Endothelial cell of umbilical vein (primary cell): ENCODE measurements around the gene RNF175. TPM values are rescaled to one million over a fixed set of nuclear protein-coding genes. Genes with fewer than 3 reads are reported as not detected.
A peak's percentile ranks its signal among the peaks of the same experiment; 100 is the strongest.

Experiments used
- BruUV-seq: library from RNA; stranded (reverse); fragments of 400-500 nt; replicated peaks from 2 replicates; lab custom pipeline; 2021; lab: Mats Ljungman, UMichigan
- CTCF ChIA-PET: fragments of 300-600, 350-600 bp; sonication (Branson Sonifier 250); formaldehyde crosslinking; loops from one replicate; lab custom pipeline; 2021; ENCODE audit warnings: antibody characterized with exemption, inconsistent platforms; lab: Charles Lee
- POLR2A ChIA-PET: fragments of 300-600, 350-600 bp; sonication (Branson Sonifier 250); formaldehyde crosslinking; loops from one replicate; lab custom pipeline; 2021; ENCODE audit warnings: antibody characterized with exemption, inconsistent platforms; lab: Charles Lee
- DNase-seq: peaks from one replicate; pipeline ENCODE4 v3.0.0-alpha.2; 2011; ENCODE audit warnings: low read depth, low spot score
- FAIRE-seq: peaks from 2 replicates; lab custom pipeline; 2011; peaks lifted over from hg19 to GRCh38; lab: Jason Lieb, UNC
- H2AFZ ChIP-seq: 2 replicates; pipeline ENCODE4 v1.6.0; 2012; ENCODE audit warnings: low read depth, low read length, control low read depth, inconsistent platforms
- H3K27ac ChIP-seq: 2 replicates; pipeline ENCODE4 v1.5.1; 2011; ENCODE audit warnings: low read depth, mild to moderate bottlenecking, control low read depth, low read length, moderate library complexity; ENCODE audit not compliant: insufficient read depth
- H3K27me3 ChIP-seq, 2 experiments: 2 replicates each; pipeline versions ENCODE4 v1.6.0 to v1.6.1; 2011; ENCODE audit warnings: low read length in 2 of 2, mixed read lengths in 1 of 2; ENCODE audit not compliant: control insufficient read depth in 2 of 2, insufficient read depth in 2 of 2
- H3K36me3 ChIP-seq, 2 experiments: 2 replicates in 1 of 2; 3 replicates in 1 of 2; pipeline ENCODE4 v1.5.1; 2011; ENCODE audit warnings: low read length in 2 of 2, mild to moderate bottlenecking in 1 of 2, moderate library complexity in 1 of 2; ENCODE audit not compliant: control insufficient read depth in 2 of 2, insufficient read depth in 2 of 2; ENCODE audit errors: extremely low read depth in 1 of 2
- H3K4me1 ChIP-seq: 3 replicates; pipeline ENCODE4 v1.5.1; 2011; ENCODE audit warnings: mild to moderate bottlenecking, low read length; ENCODE audit not compliant: control insufficient read depth, insufficient read depth; ENCODE audit errors: extremely low read depth
- H3K4me2 ChIP-seq: 2 replicates; pipeline ENCODE4 v1.6.1; 2011; ENCODE audit warnings: low read length, control low read depth, mixed read lengths; ENCODE audit not compliant: insufficient read depth
- H3K4me3 ChIP-seq, 3 experiments: fragments of 200-600 bp in 1 of 3; sonication (generic), shearing (Covaris generic) in 1 of 3; replicated peaks in 1 of 3; 2 replicates each; pipeline ENCODE4 v1.5.1; 2011 to 2016; ENCODE audit warnings: control low read depth in 3 of 3, low read length in 3 of 3, mild to moderate bottlenecking in 2 of 3, inconsistent platforms in 1 of 3, low read depth in 1 of 3, moderate library complexity in 1 of 3; ENCODE audit not compliant: insufficient read depth in 1 of 3
- H3K79me2 ChIP-seq: 2 replicates; pipeline ENCODE4 v1.6.0; 2012; ENCODE audit warnings: low read length, inconsistent platforms; ENCODE audit not compliant: control insufficient read depth, insufficient read depth
- H3K9ac ChIP-seq: replicated peaks from 2 replicates; pipeline ENCODE3; 2011; ENCODE audit warnings: low read length, control low read depth; ENCODE audit not compliant: insufficient read depth; ENCODE audit errors: extremely low read depth
- H3K9me1 ChIP-seq: replicated peaks from 3 replicates; pipeline ENCODE4 v1.6.0; 2011; ENCODE audit warnings: mild to moderate bottlenecking, low read length; ENCODE audit not compliant: control insufficient read depth, insufficient read depth; ENCODE audit errors: extremely low read depth
- H3K9me3 ChIP-seq: replicated peaks from 2 replicates; pipeline ENCODE4 v1.5.1; 2012; ENCODE audit warnings: low read length, inconsistent platforms; ENCODE audit not compliant: control insufficient read depth, insufficient read depth
- H4K20me1 ChIP-seq: replicated peaks from 2 replicates; pipeline ENCODE3; 2011; ENCODE audit warnings: mild to moderate bottlenecking, low read length; ENCODE audit not compliant: control insufficient read depth, insufficient read depth; ENCODE audit errors: extremely low read depth
- EZH2 ChIP-seq: IDR thresholded peaks from 2 replicates; pipeline ENCODE4 v1.6.1; 2012; ENCODE audit warnings: borderline replicate concordance, low read depth, mild to moderate bottlenecking, moderate library complexity, low read length, inconsistent platforms; ENCODE audit not compliant: severe bottlenecking
- FOS ChIP-seq: IDR thresholded peaks from 2 replicates; pipeline ENCODE4 v1.6.1; 2011; ENCODE audit warnings: mild to moderate bottlenecking, low read length, moderate library complexity, borderline replicate concordance; ENCODE audit not compliant: insufficient read depth
- JUN ChIP-seq: IDR thresholded peaks from 2 replicates; pipeline ENCODE4 v1.6.1; 2011; ENCODE audit warnings: borderline replicate concordance, low read depth; ENCODE audit not compliant: insufficient read length, insufficient read depth
- POLR2AphosphoS5 ChIP-seq: IDR thresholded peaks from 2 replicates; pipeline ENCODE4 v1.6.1; 2012; ENCODE audit warnings: low read depth, mild to moderate bottlenecking, control low read depth, low read length, moderate library complexity; ENCODE audit not compliant: insufficient read depth
- dilution Hi-C: fragments of 300-500 bp; cut with MboI; formaldehyde crosslinking; loops from one replicate; pipeline ENCODE4 v1.15.0; 2019; ENCODE audit warnings: low sequenced_read_pairs; ENCODE audit not compliant: extremely low pct_ligation_motif_present
- intact Hi-C: fragments of 100-400 bp; cut with micrococcal nuclease; formaldehyde crosslinking; loops from one replicate; pipeline ENCODE4 v1.10.0; 2022
- polyA plus RNA-seq, 4 experiments: library from polyadenylated mRNA; depleted of rRNA in 3 of 4; stranded (reverse) in 3 of 4; unstranded in 1 of 4; fragments of >200 nt; gene quantifications; 2 replicates each; pipeline versions ENCODE4 v1.2.1 to v1.2.3, GENCODE V29; 2011 to 2012; ENCODE audit warnings: missing spikeins in 1 of 4
- total RNA-seq: library from RNA; stranded (reverse); gene quantifications from 2 replicates; pipeline ENCODE4 v1.2.3, GENCODE V29; 2021
- TF ChIP-seq, protein P1 (sequence below): IDR thresholded peaks from 2 replicates; pipeline ENCODE4 v1.6.1; 2011; ENCODE audit not compliant: insufficient read depth, insufficient read length

The RNF175 gene
- total and polyA plus RNA-seq, 2 donors (not counting 3 experiments of a cell fraction or from before 2014, with no cell fraction given) = not detected

- ChIA-PET POLR2A (interaction anchor here (0.5 to 0.6 kb wide), 2 partner anchors 103 to 1217 kb away, joined by 3 read pairs; no protein-coding TSS in a partner anchor), CTCF (interaction anchor here (0.9 to 1.9 kb wide), 2 partner anchors 37 to 41 kb away, joined by 3 to 9 read pairs; no protein-coding TSS in a partner anchor)
- no peaks in the 10 kb centered on the region for H3K4me1 ChIP-seq
- H3K9me1 ChIP-seq = no peaks in the 10 kb centered on the region
- no peaks in the 10 kb centered on the region for H3K36me3 ChIP-seq
- H3K27me3 ChIP-seq = peaks cover 26 to 45% of the 10 kb centered on the region in 2 experiments
- H2AFZ ChIP-seq = no peak within 1 kb of the TSS
- H3K79me2 ChIP-seq = no peaks in the 10 kb centered on the region
- no peaks in the 10 kb centered on the region for H4K20me1 ChIP-seq
- no peaks in the 10 kb centered on the region for H3K9me3 ChIP-seq
- H3K27ac ChIP-seq = no peak within 1 kb of the TSS
- no TSS peak for BruUV-seq
- dilution Hi-C loops = no loop called here
- H3K4me3 ChIP-seq = peak within 1 kb of the TSS in 1 of 3 experiments; percentile 32
- no peak within 1 kb of the TSS for H3K9ac ChIP-seq
- intact Hi-C loops = no loop called here
- DNase-seq (peak; percentile 17), FAIRE-seq (no peak)
- TF ChIP-seq, protein P1, sequence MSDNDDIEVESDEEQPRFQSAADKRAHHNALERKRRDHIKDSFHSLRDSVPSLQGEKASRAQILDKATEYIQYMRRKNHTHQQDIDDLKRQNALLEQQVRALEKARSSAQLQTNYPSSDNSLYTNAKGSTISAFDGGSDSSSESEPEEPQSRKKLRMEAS = no peak
- TF ChIP-seq JUN (no peak), FOS (no peak), EZH2 (peak; percentile 85)
- H3K4me2 ChIP-seq = peak within 1 kb of the TSS; percentile 23
Measured at GRCh38 chr4:153684182-153684970, 75.4 kb downstream of the RNF175 start, which contains the start of gene TLR2. TLR2 (plus strand) TSS chr4:153684280; CDS start chr4:153702908, 18,628 bp downstream.

DNA sequence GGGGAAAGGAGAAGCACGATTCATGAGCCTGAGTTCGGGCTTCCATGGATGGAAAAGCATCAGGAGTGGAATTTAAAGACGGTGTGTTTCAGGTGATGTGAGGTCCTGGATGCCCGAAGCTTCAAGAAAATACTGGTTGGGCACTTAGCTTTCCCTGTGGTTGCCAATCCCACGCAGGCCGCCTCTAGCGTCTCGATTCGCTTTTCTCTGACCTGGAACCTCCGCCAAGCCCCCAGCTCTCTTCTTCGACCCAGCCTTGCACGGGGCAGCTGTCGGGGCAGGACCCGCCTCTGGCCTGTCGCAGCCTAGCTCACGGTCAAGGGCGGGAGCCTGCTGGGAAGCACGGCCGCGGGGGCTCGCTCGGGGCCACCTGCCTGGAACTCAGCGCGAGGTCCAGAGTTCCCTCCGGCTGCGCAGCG is 76.1 kb downstream of the RNF175 start:
- H3K4me2 ChIP-seq = no peak overlapping the region
- BruUV-seq = no TSS peak
- ChIA-PET CTCF (interaction anchor here (0.9 to 1.9 kb wide), 4 partner anchors 34 to 66 kb away, joined by 3 to 9 read pairs (median 4); no protein-coding TSS in a partner anchor), POLR2A (no interaction called here)
- dilution Hi-C loops (no loop called here), intact Hi-C loops (no loop called here)
- no peaks in the 10 kb centered on the region for H3K79me2 ChIP-seq
- no peak overlapping the region for H2AFZ ChIP-seq
- DNase-seq (no peak), FAIRE-seq (no peak)
- peak overlapping the region in 1 of 3 experiments; percentile 32 for H3K4me3 ChIP-seq
- H3K36me3 ChIP-seq = no peaks in the 10 kb centered on the region
- no peak overlapping the region for H3K27ac ChIP-seq
- no peaks in the 10 kb centered on the region for H3K9me3 ChIP-seq
- H4K20me1 ChIP-seq = no peaks in the 10 kb centered on the region
- H3K9me1 ChIP-seq = no peaks in the 10 kb centered on the region
- TF ChIP-seq POLR2AphosphoS5 = no peak
- TF ChIP-seq, protein P1 = peak; percentile 57
- H3K27me3 ChIP-seq = peaks cover 27 to 46% of the 10 kb centered on the region in 2 experiments
- no peak overlapping the region for H3K9ac ChIP-seq
- H3K4me1 ChIP-seq = no peaks in the 10 kb centered on the region
